ENCODE data around the gene RABL6. TPM values are rescaled to one million over a fixed set of nuclear protein-coding genes. Genes with fewer than 3 reads are reported as not detected.
"Not testable (repeated sequence)": the region's sequence is repeated elsewhere in the genome, so short reads cannot be mapped to it uniquely, and the experiment has no call there.

The RABL6 gene, protein sequence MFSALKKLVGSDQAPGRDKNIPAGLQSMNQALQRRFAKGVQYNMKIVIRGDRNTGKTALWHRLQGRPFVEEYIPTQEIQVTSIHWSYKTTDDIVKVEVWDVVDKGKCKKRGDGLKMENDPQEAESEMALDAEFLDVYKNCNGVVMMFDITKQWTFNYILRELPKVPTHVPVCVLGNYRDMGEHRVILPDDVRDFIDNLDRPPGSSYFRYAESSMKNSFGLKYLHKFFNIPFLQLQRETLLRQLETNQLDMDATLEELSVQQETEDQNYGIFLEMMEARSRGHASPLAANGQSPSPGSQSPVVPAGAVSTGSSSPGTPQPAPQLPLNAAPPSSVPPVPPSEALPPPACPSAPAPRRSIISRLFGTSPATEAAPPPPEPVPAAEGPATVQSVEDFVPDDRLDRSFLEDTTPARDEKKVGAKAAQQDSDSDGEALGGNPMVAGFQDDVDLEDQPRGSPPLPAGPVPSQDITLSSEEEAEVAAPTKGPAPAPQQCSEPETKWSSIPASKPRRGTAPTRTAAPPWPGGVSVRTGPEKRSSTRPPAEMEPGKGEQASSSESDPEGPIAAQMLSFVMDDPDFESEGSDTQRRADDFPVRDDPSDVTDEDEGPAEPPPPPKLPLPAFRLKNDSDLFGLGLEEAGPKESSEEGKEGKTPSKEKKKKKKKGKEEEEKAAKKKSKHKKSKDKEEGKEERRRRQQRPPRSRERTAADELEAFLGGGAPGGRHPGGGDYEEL
- 36.4 TPM for total RNA-seq

DNA sequence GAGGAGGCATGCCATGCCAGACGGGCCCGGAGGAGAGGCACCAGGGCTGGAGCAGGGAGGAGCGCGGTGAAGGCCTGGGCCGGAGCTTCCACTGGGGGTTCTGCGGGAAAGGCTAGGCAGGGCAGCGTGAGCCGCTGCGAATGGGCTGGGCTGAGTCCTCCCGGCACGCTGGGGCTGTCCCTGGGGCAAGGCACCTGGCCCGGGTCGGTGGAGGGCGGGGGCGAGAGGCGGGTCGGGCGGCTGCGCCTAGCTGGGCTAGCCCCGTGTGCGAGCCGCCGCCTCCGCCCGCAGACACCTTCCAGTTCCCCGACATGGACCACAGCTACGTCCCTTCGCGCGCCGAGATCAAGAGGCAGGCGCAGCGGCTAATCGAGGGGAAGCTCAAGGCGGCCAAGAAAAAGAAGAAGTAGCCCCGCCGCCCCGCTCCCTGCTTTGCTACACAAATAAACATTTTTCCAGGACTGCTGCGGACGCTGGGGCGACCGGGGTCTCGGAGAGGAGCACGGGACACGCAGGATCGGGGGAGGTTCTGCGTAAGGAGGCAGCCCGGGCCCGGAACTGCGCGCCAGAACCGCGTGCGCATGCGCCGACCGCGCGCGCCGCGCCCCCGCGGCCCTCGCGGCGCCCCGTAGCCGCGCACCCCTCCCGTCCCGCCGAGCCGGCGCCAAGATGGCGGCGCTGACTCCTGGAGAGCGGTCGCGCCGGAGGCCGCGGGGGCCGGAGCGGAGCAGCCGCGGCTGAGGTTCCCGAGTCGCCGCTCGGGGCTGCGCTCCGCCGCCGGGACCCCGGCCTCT lies at the start of gene RABL6:
TSS of gene RABL6 (plus strand) at position 668 of the 794 bp plus-strand sequence. CDS start 249 bp downstream, outside the sequence.
- peaks cover 29% of the 10 kb centered on the region for H3K4me1 ChIP-seq (ENCODE audit: insufficient read depth, low read length)
- H3K4me3 ChIP-seq (ENCODE audit: low read length) = peak within 1 kb of the TSS; percentile 88
- H3K9me3 ChIP-seq (ENCODE audit: low read depth, low read length) = no peaks in the 10 kb centered on the region
- H3K27me3 ChIP-seq (ENCODE audit: insufficient read depth, low read length) = peaks cover under 1% of the 10 kb centered on the region

DNA sequence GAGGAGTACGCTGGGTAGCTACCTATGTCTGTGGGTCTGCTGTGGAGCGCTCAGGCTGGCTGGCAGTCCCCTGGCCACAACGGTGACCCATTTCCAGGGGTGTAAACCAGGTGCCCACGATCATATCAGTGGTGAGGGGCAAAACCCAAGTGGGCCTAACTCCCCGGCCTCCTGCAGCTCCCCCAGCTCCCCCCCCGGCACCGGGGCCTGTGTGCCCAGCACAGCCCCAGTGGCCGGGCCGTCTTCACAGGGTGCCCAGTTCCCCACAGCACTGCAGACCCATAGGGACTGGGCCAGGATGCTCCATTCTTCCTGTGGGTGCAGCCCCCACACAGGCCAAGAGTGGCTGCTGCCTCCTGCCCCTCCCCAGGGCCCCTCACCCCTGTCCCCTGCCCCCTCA lies 48.7 kb upstream of the RABL6 start:
- Histone ChIP-seq H3K27me3 (ENCODE audit: insufficient read depth, low read length) (no peaks in the 10 kb centered on the region), H3K9me3 (ENCODE audit: low read depth, low read length) (no peaks in the 10 kb centered on the region), H3K4me1 (ENCODE audit: insufficient read depth, low read length) (peaks cover 7% of the 10 kb centered on the region), H3K4me3 (ENCODE audit: low read length) (no peak overlapping the region)

- Histone ChIP-seq H3K27me3 (ENCODE audit: insufficient read depth, low read length) (no peaks in the 10 kb centered on the region), H3K4me1 (ENCODE audit: insufficient read depth, low read length) (peaks cover 7% of the 10 kb centered on the region), H3K4me3 (ENCODE audit: low read length) (no peak overlapping the region), H3K9me3 (ENCODE audit: low read depth, low read length) (no peaks in the 10 kb centered on the region)
These were observed 48.1 kb upstream of the RABL6 start for GRCh38 chr9:136759436-136760325.

DNA sequence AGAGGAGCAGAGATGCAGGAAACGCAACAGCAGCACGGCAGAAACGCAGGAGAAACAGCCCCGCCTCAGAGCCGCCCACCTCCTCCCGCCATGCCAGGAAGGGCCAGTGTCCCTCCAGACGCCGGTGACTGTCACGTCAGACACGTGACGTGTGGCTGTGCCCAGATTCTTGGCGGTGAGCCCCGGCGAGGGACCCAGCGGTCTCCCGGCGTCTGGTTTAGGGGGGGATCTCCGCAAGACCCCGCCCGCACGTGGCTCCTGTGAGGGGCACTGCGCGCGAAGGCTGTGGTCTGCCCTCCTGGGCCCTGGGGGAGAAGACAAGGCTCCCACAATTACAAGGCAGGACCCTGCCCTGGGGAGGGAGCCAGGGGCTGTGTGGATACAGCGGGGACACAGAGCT lies 47.3 kb upstream of the RABL6 start:
- Histone ChIP-seq H3K9me3 (ENCODE audit: low read depth, low read length) (no peaks in the 10 kb centered on the region), H3K27me3 (ENCODE audit: insufficient read depth, low read length) (no peaks in the 10 kb centered on the region), H3K4me1 (ENCODE audit: insufficient read depth, low read length) (peaks cover 7% of the 10 kb centered on the region), H3K4me3 (ENCODE audit: low read length) (no peak overlapping the region)

DNA sequence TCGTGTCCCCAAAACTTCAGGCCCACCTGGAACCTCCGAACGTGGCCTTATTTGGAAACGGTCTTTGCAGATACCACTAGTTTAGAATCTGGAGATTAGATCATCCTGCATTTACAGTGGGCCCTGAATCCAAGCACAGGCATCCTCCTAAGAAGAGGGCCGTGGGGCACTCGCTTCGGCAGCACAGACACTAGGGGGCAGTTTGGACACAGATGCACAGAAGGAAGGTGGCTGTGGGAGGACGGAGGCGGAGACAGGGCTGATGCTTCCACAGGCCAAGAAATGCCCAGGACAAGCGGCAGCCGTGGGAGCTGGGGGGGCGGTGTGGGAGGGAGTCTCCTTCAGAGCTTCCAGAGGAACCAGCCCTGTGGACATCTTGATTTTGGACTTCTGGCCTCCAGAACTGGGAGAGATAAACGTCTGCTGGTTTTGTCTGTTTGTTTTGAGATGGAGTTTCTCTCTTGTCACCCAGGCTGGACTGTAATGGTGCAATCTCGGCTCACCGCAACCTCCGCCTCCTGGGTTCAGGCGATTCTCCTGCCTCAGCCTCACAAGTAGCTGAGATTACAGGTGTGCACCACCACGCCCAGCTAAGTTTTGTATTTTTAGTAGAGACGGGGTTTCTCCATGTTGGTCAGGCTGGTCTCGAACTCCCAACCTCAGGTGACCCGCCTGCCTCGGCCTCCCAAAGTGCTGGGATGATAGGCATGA lies 46.8 kb upstream of the RABL6 start:
- not testable (repeated sequence) for H3K9me3 ChIP-seq (ENCODE audit: low read depth, low read length); H3K27me3 ChIP-seq (ENCODE audit: insufficient read depth, low read length); H3K4me3 ChIP-seq (ENCODE audit: low read length); H3K4me1 ChIP-seq (ENCODE audit: insufficient read depth, low read length)

GRCh38 chr9:136761545-136761981 lies 46.2 kb upstream of the RABL6 start:
- H3K4me3 ChIP-seq (ENCODE audit: low read length) = no peak overlapping the region
- peaks cover 7% of the 10 kb centered on the region for H3K4me1 ChIP-seq (ENCODE audit: insufficient read depth, low read length)
- no peaks in the 10 kb centered on the region for H3K27me3 ChIP-seq (ENCODE audit: insufficient read depth, low read length)
- no peaks in the 10 kb centered on the region for H3K9me3 ChIP-seq (ENCODE audit: low read depth, low read length)

DNA sequence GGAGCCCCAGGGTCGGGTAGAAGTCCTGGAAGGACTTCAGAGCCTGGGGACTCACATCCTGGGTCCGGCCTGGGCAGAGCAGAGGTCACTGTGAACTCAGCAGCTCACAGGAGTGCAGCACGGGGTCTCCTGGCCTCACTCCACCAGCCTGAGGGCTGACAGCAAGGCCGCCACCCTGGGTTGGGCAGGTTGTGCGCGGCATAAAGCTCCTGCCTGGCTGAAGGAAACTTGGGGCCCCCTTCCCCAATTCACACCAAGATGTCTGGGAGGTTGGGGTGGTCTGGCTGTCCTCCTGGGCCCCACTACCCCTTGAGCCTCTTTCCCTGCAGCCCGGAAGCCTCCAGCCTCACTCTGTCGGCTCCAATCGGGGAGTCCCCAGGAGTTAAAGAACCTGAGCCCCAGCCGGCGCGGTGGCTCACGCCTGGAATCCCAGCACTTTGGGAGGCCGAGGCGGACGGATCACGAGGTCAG lies 45.5 kb upstream of the RABL6 start:
- Histone ChIP-seq H3K27me3 (ENCODE audit: insufficient read depth, low read length) (no peaks in the 10 kb centered on the region), H3K4me3 (ENCODE audit: low read length) (no peak overlapping the region), H3K9me3 (ENCODE audit: low read depth, low read length) (no peaks in the 10 kb centered on the region), H3K4me1 (ENCODE audit: insufficient read depth, low read length) (peaks cover 7% of the 10 kb centered on the region)

DNA sequence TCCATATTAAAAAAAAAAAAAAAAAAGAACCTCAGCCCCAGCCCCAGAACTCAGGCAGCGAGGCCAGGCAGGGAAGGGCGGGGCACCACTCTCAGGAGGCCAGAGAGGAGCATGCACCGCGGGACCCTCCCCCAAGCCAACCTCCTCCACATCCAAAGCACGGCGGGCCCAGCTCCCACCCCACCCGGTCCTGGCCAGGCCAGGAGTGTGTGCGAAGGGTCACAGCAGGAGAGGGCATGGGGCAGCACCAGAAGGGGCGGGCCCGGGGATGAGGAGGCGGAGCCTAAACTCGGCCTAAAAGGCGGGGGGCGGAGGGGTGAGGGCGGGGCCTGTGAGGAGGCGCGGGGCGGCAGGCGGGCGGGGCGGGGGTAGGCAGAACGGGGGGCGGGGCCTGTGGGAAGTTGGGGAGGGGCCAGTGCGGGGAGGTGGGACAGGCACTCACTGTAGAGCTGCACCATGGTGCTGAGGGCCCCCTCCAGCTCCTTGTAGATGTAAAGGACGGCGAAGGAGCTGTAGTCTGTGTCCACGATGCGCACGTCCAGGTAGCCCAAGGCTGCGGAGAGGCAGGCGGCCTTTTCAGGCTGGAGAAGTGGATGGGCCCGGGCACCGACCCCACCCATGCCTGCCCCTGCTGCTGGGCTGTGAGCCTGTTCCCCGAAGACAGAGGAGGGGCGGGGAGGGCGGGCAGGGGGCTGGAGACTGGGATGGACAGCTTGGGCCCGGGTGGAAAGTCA lies 44.7 kb upstream of the RABL6 start:
- Histone ChIP-seq H3K9me3 (ENCODE audit: low read depth, low read length) (no peaks in the 10 kb centered on the region), H3K27me3 (ENCODE audit: insufficient read depth, low read length) (no peaks in the 10 kb centered on the region), H3K4me1 (ENCODE audit: insufficient read depth, low read length) (peaks cover 5% of the 10 kb centered on the region), H3K4me3 (ENCODE audit: low read length) (no peak overlapping the region)

DNA sequence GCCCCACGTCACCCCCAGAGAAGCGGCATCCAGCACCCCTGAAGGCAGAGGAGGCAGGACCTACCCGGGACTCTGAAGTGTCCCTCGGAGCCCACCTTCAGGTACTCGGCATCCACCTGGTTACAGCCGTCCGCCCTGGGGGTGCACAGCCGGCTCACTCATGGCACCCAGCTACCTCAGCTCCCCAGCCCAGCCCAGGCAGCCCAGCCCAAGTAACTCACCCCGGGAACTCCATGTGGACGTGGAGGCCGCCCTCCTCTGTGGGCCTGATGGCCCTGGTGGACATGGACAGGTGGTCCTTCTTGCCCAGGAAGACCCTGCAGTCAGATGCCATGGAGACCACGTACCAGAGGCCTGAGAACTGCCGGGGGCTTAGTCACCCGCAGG lies 44.1 kb upstream of the RABL6 start:
- Histone ChIP-seq H3K4me3 (ENCODE audit: low read length) (no peak overlapping the region), H3K27me3 (ENCODE audit: insufficient read depth, low read length) (no peaks in the 10 kb centered on the region), H3K4me1 (ENCODE audit: insufficient read depth, low read length) (no peaks in the 10 kb centered on the region), H3K9me3 (ENCODE audit: low read depth, low read length) (no peaks in the 10 kb centered on the region)

DNA sequence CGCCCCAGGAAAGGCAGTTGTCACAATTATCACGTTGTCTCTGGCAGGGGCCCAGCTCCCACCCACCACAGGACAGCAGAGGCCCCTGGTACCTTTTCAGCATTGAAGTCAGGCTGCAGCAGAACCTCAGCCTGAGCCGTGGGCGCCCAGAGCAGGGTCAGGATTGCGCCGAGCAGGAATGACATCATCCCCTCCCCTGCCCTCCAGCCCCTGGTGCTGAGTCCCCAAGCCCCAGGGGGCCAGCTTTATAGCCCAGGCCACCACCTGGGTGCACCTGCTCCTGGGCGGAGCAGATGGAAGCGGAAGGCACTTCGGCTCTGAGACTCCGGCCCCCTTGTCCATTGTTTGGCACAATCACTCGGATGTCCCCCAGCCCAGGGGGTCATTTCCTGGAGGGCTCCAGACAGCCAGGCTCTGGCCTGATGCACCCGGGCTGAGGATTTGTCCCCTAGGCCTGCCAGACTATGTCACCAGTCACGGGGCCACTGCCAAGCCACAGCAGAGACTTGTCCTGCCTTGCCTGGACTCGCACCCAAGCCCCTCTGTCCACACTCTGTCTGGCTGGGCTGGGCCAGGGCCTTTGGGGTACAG lies 43.4 kb upstream of the RABL6 start, which contains the start of gene LCN15:
TSS of gene LCN15 (minus strand) at position 218 of the 591 bp plus-strand sequence. CDS start at position 188, 30 bp downstream.
- Histone ChIP-seq H3K27me3 (ENCODE audit: insufficient read depth, low read length) (no peaks in the 10 kb centered on the region), H3K4me3 (ENCODE audit: low read length) (no peak within 1 kb of the TSS), H3K4me1 (ENCODE audit: insufficient read depth, low read length) (no peaks in the 10 kb centered on the region)

GRCh38 chr9:136765041-136765440 lies 42.7 kb upstream of the RABL6 start:
- no peak overlapping the region for H3K4me3 ChIP-seq (ENCODE audit: low read length)
- H3K4me1 ChIP-seq (ENCODE audit: insufficient read depth, low read length) = no peaks in the 10 kb centered on the region
- no peaks in the 10 kb centered on the region for H3K27me3 ChIP-seq (ENCODE audit: insufficient read depth, low read length)
- H3K9me3 ChIP-seq (ENCODE audit: low read depth, low read length) = no peaks in the 10 kb centered on the region

More for the DNA sequence above, 43.4 kb upstream of the RABL6 start, which contains the start of gene LCN15:
- no peaks in the 10 kb centered on the region for H3K9me3 ChIP-seq (ENCODE audit: low read depth, low read length)

DNA sequence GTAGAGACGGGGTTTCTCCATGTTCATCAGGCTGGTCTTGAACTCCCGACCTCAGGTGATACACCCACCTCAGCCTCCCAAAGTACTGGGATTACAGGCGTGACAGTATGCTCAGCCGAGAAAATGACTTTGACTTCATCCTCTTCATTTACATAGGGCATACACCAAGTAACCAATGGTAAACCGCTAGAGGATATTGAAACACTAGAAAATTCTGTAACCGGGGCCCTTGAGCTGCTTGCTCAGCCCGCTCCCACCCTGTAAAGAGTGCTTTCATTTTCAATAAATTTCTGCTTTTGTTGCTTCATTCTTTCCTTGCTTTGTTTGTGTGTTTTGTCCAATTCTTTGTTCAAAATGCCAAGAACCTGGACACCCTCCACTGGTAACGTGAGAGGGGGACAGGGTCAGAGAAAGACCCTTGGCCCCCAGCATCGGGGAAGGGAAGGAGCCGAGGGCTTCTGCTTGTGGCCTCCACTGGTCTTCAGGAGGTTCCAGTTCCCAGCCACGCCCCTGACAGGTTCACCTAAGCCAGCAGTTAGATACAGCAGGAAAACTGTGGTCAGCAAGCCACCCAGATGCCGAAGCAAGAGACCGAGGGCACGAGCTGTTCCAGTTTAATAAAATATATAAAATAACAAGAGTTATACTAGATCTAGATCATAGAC lies 41.9 kb upstream of the RABL6 start:
- not testable (repeated sequence) for H3K4me3 ChIP-seq (ENCODE audit: low read length); H3K4me1 ChIP-seq (ENCODE audit: insufficient read depth, low read length); H3K27me3 ChIP-seq (ENCODE audit: insufficient read depth, low read length); H3K9me3 ChIP-seq (ENCODE audit: low read depth, low read length)
